Esophagus squamous epithelium (tissue), 5 donors: ENCODE results near the gene GJA9. TPM values are rescaled to one million over a fixed set of nuclear protein-coding genes. Genes with fewer than 3 reads are reported as not detected.

Experiments used
- DNase-seq: peaks from one replicate; lab custom pipeline; 2025; lab: John Stamatoyannopoulos, UW
- H3K27ac ChIP-seq, 4 donors: fragments of 200-600 bp; sonication (generic); one replicate each; pipeline ENCODE4 v1.5.1; 2016 to 2019; ENCODE audit warnings: mild to moderate bottlenecking in 1 of 4
- H3K27me3 ChIP-seq, 4 donors: fragments of 200-600 bp; sonication (generic); 1 replicate in 3 of 4; 2 replicates in 1 of 4; pipeline versions ENCODE4 v1.5.1 to v1.6.0; 2017 to 2021; ENCODE audit warnings: antibody characterized with exemption in 1 of 4
- H3K36me3 ChIP-seq, 3 donors: fragments of 200-600 bp; sonication (generic); one replicate each; pipeline ENCODE4 v1.5.1; 2016 to 2019
- H3K4me1 ChIP-seq, 3 donors: fragments of 200-600 bp; sonication (generic); one replicate each; pipeline ENCODE4 v1.5.1; 2017 to 2019
- H3K4me3 ChIP-seq, 4 donors: fragments of 200-600 bp; sonication (generic); 1 replicate in 3 of 4; 2 replicates in 1 of 4; pipeline ENCODE4 v1.5.1; 2016 to 2019; ENCODE audit warnings: mild to moderate bottlenecking in 2 of 4, moderate library complexity in 1 of 4
- H3K9me3 ChIP-seq, 3 donors: fragments of 200-600 bp; sonication (generic); one replicate each; pipeline ENCODE4 v1.5.1; 2016 to 2019
- POLR2A ChIP-seq, 4 donors: fragments of 450-650 bp; IDR thresholded peaks; one replicate each; pipeline ENCODE4 v1.6.1; 2017; ENCODE audit warnings: antibody characterized with exemption in 4 of 4, mild to moderate bottlenecking in 4 of 4, moderate library complexity in 3 of 4
- WGBS, 2 donors: methylation state at CpG; one replicate each; pipeline ENCODE4 v1.1.5; 2018; 5-methylcytosine and 5-hydroxymethylcytosine counted together
- intact Hi-C: fragments of 100-400 bp; cut with DNase I; formaldehyde crosslinking; loops from one replicate; pipeline ENCODE4 v1.15.0; 2022
- total RNA-seq, 4 donors: library from RNA; depleted of rRNA; stranded (reverse); fragments of >200 nt; gene quantifications; one replicate each; pipeline ENCODE4 v1.1.0, GENCODE V29; 2016
- TF ChIP-seq, protein P1 (sequence below), 6 experiments: fragments of 450-650 bp in 4 of 6; fragments of 200-600 bp in 2 of 6; sonication (generic) in 2 of 6; IDR thresholded peaks; one replicate each; pipeline ENCODE4 v1.5.1; 2016 to 2019; ENCODE audit warnings: antibody characterized with exemption in 6 of 6, mild to moderate bottlenecking in 4 of 6, moderate library complexity in 4 of 6
- donor health status: DM: yes; HTN: yes; CAD: no.

The GJA9 gene
- total RNA-seq, 4 donors from 2014 or later: 0.50 to 0.75 TPM; not detected in 2

- WGBS, 2 donors: 50 to 57% methylated on average over 3 of the region's 3 CpGs
- H3K4me3 ChIP-seq: no peak overlapping the region
- intact Hi-C loops: no loop called here
- peaks cover 0 to 19% (median 0%) of the 10 kb centered on the region in 3 donors for H3K36me3 ChIP-seq
- H3K4me1 ChIP-seq: no peaks in the 10 kb centered on the region
- no peak overlapping the region for H3K27ac ChIP-seq
- no peaks in the 10 kb centered on the region for H3K27me3 ChIP-seq
- no peaks in the 10 kb centered on the region for H3K9me3 ChIP-seq
- TF ChIP-seq, protein P1, sequence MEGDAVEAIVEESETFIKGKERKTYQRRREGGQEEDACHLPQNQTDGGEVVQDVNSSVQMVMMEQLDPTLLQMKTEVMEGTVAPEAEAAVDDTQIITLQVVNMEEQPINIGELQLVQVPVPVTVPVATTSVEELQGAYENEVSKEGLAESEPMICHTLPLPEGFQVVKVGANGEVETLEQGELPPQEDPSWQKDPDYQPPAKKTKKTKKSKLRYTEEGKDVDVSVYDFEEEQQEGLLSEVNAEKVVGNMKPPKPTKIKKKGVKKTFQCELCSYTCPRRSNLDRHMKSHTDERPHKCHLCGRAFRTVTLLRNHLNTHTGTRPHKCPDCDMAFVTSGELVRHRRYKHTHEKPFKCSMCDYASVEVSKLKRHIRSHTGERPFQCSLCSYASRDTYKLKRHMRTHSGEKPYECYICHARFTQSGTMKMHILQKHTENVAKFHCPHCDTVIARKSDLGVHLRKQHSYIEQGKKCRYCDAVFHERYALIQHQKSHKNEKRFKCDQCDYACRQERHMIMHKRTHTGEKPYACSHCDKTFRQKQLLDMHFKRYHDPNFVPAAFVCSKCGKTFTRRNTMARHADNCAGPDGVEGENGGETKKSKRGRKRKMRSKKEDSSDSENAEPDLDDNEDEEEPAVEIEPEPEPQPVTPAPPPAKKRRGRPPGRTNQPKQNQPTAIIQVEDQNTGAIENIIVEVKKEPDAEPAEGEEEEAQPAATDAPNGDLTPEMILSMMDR (IDR thresholded peaks at IDR 0.05): no peak
- no peak for TF ChIP-seq POLR2A (IDR thresholded peaks at IDR 0.05)
- DNase-seq: no peak
Observed at GRCh38 chr1:38923607-38924006, 42.2 kb upstream of the GJA9 start.

- Histone ChIP-seq H3K9me3 (no peaks in the 10 kb centered on the region), H3K4me1 (no peaks in the 10 kb centered on the region), H3K36me3 (peaks cover 0 to 45% (median 0%) of the 10 kb centered on the region in 3 donors), H3K27me3 (no peaks in the 10 kb centered on the region), H3K27ac (no peak overlapping the region), H3K4me3 (no peak overlapping the region)
- WGBS, 2 donors: 53 to 61% methylated on average over 3 of the region's 3 CpGs
- DNase-seq: no peak
- intact Hi-C loops: no loop called here
- TF ChIP-seq, protein P1 (IDR thresholded peaks at IDR 0.05): no peak
- TF ChIP-seq POLR2A (IDR thresholded peaks at IDR 0.05): no peak
Observed at GRCh38 chr1:38919130-38919529, 37.7 kb upstream of the GJA9 start.

DNA sequence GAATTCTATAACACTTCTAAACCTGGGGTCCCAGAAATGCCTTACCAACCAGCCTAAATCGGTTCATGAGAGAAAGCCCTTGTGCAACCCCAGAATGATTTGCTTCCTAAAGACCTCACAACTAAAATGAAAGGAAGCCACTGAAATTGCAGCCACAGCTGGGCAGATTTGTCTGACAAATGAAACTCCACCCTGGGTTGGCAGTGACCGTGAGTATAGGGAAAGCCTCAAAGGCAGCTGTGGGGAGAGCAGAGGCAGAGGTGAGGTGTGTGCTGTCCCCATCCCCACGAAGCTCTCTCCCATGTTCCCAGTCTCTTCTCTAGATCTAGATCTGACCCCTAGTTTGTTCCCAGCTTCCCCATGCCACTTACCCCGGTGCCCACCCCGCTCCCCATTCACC is 37.2 kb upstream of the GJA9 start:
- intact Hi-C loops: no loop called here
- no peak overlapping the region for H3K4me3 ChIP-seq
- H3K27ac ChIP-seq: no peak overlapping the region
- DNase-seq: no peak
- H3K27me3 ChIP-seq: no peaks in the 10 kb centered on the region
- TF ChIP-seq, protein P1 (IDR thresholded peaks at IDR 0.05): no peak
- no peak for TF ChIP-seq POLR2A (IDR thresholded peaks at IDR 0.05)
- H3K36me3 ChIP-seq: peaks cover 0 to 51% (median 0%) of the 10 kb centered on the region in 3 donors
- 76 to 80% methylated on average over 5 of the region's 5 CpGs for WGBS, 2 donors
- no peaks in the 10 kb centered on the region for H3K9me3 ChIP-seq
- H3K4me1 ChIP-seq: no peaks in the 10 kb centered on the region

DNA sequence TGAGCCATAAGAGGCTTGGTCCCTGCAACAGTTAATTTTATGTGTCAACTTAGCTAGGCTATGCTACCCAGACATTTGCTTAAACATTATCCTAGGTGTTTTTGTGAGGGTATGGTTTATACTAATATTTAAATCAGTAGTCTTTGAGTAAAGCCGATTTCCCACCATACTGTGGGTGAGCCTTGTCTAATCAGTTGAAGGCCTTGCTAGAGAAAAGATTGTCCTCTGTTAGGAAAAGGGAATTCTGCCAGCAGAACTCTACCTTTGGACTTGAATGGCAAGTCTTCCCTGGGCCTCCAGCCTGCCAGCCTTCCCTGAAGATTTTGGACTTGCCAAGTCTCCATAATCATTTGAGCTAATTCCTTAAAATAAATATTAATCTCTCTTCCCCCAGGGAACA is 36.4 kb upstream of the GJA9 start:
- WGBS, 2 donors: 91 to 93% methylated on average over 1 of the region's 1 CpG
- H3K36me3 ChIP-seq: peaks cover 0 to 57% (median 0%) of the 10 kb centered on the region in 3 donors
- no peak overlapping the region for H3K4me3 ChIP-seq
- no peaks in the 10 kb centered on the region for H3K4me1 ChIP-seq
- intact Hi-C loops: no loop called here
- TF ChIP-seq, protein P1 (IDR thresholded peaks at IDR 0.05): no peak
- TF ChIP-seq POLR2A (IDR thresholded peaks at IDR 0.05): no peak
- no peak overlapping the region for H3K27ac ChIP-seq
- DNase-seq: no peak
- H3K9me3 ChIP-seq: no peaks in the 10 kb centered on the region
- no peaks in the 10 kb centered on the region for H3K27me3 ChIP-seq

DNA sequence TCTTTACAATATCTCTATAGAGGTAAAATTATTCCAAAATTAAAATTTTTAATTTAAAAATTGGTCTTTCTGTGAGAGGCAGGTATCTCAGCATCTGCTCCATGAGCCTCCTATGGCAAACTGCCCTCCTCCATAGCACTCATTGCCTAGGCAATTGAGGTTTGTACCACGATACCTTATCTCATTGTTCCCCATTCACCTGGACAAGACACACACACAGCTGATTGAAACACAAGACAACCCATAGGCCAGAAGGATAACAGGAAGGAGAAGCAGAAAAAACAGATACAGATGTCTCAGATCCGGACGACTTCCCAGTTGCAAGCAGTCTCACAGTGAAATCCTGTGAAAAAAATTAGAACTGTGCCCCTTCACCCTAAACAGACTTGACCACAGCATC is 36.0 kb upstream of the GJA9 start:
- 87 to 100% methylated on average over 3 of the region's 3 CpGs for WGBS, 2 donors
- H3K27me3 ChIP-seq: no peaks in the 10 kb centered on the region
- intact Hi-C loops: no loop called here
- TF ChIP-seq, protein P1 (IDR thresholded peaks at IDR 0.05): no peak
- TF ChIP-seq POLR2A (IDR thresholded peaks at IDR 0.05): no peak
- H3K4me3 ChIP-seq: no peak overlapping the region
- DNase-seq: no peak
- no peaks in the 10 kb centered on the region for H3K4me1 ChIP-seq
- no peak overlapping the region for H3K27ac ChIP-seq
- H3K36me3 ChIP-seq: peaks cover 0 to 58% (median 0%) of the 10 kb centered on the region in 3 donors
- no peaks in the 10 kb centered on the region for H3K9me3 ChIP-seq
